HEK293 (cell line): ENCODE data around the gene PABPC4L.

Experiments
- GLI4 ChIP-seq: fragments of 450-650 bp; formaldehyde crosslinking; IDR thresholded peaks from 2 replicates; pipeline ENCODE4 v1.5.1; 2016; ENCODE audit warnings: missing biosample characterization, missing genetic modification characterization
- ZFP3 ChIP-seq: fragments of 450-650 bp; formaldehyde crosslinking; IDR thresholded peaks from 2 replicates; pipeline ENCODE4 v1.5.1; 2016; ENCODE audit warnings: low read depth, missing biosample characterization, missing genetic modification characterization
- ZNF549 ChIP-seq: fragments of 450-650 bp; IDR thresholded peaks from 2 replicates; pipeline ENCODE4 v1.5.1; 2018; ENCODE audit warnings: missing biosample characterization, missing genetic modification characterization, mild to moderate bottlenecking, inconsistent platforms, moderate library complexity
- TF ChIP-seq, protein P1 (sequence below): fragments of 450-650 bp; formaldehyde crosslinking; IDR thresholded peaks from 2 replicates; pipeline ENCODE4 v1.5.1; 2016; ENCODE audit warnings: missing biosample characterization, missing genetic modification characterization

DNA sequence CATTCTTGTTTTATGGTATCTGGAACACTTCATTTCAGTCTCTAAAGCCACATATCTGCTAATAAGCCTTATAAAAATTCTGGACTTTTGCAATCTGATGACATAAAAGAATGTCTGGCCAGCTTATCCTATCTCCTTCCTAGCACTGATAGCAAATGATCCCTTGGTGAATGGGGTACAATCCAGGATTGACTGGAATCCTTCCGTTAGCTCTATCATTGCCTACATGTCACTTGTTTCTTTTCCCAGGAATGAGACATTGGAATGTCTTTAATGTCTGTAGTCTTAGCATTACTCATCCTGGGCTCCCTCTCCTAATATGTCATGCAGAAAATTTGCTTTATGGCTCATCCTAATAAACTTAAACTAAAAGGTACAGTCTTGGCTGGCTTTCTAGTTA lies 14.8 kb upstream of the PABPC4L start:
- TF ChIP-seq, protein P1, sequence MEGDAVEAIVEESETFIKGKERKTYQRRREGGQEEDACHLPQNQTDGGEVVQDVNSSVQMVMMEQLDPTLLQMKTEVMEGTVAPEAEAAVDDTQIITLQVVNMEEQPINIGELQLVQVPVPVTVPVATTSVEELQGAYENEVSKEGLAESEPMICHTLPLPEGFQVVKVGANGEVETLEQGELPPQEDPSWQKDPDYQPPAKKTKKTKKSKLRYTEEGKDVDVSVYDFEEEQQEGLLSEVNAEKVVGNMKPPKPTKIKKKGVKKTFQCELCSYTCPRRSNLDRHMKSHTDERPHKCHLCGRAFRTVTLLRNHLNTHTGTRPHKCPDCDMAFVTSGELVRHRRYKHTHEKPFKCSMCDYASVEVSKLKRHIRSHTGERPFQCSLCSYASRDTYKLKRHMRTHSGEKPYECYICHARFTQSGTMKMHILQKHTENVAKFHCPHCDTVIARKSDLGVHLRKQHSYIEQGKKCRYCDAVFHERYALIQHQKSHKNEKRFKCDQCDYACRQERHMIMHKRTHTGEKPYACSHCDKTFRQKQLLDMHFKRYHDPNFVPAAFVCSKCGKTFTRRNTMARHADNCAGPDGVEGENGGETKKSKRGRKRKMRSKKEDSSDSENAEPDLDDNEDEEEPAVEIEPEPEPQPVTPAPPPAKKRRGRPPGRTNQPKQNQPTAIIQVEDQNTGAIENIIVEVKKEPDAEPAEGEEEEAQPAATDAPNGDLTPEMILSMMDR: no peak
- no peak for TF ChIP-seq GLI4 (tag by site-specific recombination)
- no peak for TF ChIP-seq ZNF549 (tag by site-specific recombination)
- no peak for TF ChIP-seq ZFP3 (tag by site-specific recombination)
